GM19239 (cell line): ENCODE results near the gene RNF8.

Source experiments
- DNase-seq: peaks from one replicate; pipeline ENCODE4 v3.0.0; 2011; ENCODE audit warnings: low spot score; ENCODE audit not compliant: insufficient read length
- FAIRE-seq: peaks from 2 replicates; lab custom pipeline; 2011; peaks lifted over from hg19 to GRCh38; lab: Jason Lieb, UNC

Gene RNF8

GRCh38 chr6:37354526-37355384 is 972 bp downstream of the RNF8 start:
- peak; percentile 17 for DNase-seq

DNA sequence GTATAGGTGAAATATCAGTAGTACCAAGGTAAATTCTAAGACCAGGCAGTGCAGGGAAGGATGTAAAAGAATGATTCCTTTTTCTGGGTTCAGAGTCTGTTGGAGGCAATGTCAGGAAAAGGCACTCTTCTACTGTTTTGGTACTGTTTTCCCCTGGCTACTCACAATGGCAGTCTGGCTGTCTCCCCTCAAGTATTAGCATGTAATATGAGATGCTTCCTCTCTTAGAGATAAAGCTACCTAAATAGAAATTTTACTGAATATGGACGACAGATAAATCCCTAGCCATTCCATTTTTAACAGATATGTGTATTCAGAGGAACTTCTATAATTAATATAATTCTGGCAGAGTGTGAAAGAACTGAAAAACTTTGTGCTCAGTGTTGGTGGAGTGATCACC is 3.5 kb downstream of the RNF8 start:
- FAIRE-seq: no peak
- no peak for DNase-seq

More at GRCh38 chr6:37354526-37355384, 972 bp downstream of the RNF8 start:
- peak; percentile 47 for FAIRE-seq

DNA sequence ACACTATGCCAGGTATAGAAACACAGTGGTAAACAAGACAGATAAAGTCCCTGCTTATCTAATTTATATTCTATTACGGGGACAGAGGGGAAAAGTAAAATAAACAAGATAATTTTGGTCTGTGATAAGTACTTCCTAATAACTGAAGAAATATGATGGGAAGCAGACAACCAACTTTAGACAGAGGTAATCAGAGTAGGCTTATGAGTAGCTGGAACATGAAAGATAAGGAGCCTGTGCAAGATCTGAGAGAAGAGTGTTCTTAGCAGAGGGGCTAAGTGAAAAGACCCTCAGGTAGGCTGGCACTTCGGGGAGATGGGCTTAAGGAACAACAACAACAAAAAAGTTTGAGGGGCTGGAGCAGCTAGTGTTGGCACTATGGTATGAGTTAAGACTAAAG is 4.1 kb downstream of the RNF8 start:
- DNase-seq (no peak), FAIRE-seq (no peak)

DNA sequence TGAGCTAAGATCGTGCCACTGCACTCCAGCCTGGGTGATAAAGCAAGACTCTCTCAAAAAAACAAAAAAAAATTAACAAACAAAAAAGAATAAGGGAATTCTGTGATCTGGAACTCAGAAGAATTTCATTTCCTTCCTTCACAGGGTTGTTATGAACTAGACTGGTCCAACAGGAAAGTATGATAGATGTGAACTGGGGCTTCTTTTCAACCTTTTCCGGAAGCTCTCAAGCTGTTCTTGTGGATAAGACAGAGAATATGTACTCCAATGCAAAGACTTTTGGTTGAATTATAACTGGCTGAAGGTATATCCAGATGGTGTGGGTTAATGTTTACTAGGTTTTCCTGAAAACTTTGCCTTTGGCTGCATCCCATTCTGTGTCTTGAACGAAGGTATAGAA is 5.3 kb downstream of the RNF8 start:
- FAIRE-seq: no peak
- no peak for DNase-seq

- DNase-seq (no peak), FAIRE-seq (no peak)
Measured at GRCh38 chr6:37362101-37362828, 8.5 kb downstream of the RNF8 start.

DNA sequence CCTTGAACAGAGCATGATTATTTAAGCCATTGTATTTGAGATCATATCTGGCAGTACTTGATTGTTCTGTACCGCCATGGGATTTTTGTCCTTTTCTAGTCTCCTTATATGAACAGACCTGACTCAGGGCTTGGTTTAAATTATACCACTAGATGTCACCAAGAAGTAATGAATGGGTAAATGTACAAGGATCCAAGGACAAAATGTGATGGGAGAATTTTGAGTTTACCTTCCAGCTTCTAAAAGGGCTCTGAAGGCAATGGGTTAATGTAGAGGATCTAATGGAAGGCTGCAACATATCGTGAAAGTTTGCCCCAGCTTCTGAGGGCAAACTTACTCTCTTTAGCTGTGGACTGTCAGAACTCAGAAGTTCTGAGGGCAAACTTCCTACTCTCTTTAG is 12.0 kb downstream of the RNF8 start:
- DNase-seq: no peak
- FAIRE-seq: no peak

DNA sequence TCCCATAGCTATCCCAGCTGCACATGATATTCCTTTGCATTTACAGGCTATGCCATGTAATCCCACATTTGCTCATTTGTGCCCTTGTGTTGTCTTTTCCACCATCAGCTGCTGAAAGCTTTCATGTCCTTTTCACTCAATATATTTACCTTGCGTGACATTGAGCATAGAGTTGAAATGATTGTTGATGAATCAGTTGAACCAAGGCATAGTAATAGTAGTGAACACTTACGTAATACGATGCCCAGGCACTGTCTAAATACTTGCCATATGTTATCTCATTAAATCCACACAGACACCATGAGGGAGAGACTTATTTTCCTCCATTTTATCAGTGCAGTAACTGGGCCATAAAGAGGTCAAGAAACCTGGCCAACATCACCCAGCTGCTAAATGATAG is 13.1 kb downstream of the RNF8 start:
- FAIRE-seq: peak; percentile 4
- DNase-seq: no peak

GRCh38 chr6:37368961-37369320 is 15.2 kb downstream of the RNF8 start:
- no peak for FAIRE-seq
- no peak for DNase-seq

- FAIRE-seq: peak; percentile 66
- no peak for DNase-seq
Measured at GRCh38 chr6:37369321-37370201, 15.8 kb downstream of the RNF8 start.

GRCh38 chr6:37371154-37372083 is 17.6 kb downstream of the RNF8 start:
- DNase-seq: no peak
- no peak for FAIRE-seq

DNA sequence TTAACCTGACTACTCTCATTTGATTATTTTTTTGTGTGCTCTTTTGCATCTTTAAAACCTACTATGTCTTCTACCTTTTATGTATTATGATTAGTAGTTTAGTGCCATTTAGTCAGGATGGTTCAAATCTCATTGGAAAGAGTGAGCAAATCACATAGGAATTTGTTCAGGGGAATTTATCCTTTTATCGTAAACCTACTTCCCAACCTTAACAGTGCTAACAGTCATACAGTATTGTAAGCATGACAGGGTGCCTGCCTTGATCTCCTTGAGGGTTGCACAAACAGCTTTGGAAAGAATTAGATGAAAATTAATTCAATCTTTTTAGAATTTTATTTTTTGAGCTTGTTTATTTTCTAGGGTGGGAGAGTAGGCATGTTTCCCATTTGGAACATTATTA is 18.3 kb downstream of the RNF8 start:
- FAIRE-seq (no peak), DNase-seq (no peak)

- FAIRE-seq (no peak), DNase-seq (no peak)
Measured at GRCh38 chr6:37373822-37374471, 20.2 kb downstream of the RNF8 start.

DNA sequence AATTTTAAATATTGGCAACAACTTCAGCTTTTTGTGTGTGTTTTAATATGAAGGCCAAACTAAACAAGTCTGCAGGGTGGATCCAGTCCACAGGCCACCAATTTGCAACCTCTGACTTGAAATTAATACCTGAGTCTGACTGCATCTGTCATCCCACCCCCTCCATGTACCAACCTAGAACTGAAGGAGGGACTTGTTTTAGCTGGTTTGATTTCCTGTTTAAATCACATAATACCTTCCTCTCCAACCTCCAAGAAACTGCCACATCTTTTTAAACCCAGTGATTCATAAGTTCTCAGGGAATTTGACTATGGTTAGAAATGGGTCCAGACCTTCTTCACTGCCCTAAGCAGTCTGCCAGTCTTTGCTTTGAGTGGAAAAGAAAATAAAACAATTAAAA is 21.6 kb downstream of the RNF8 start:
- DNase-seq (no peak), FAIRE-seq (no peak)

- no peak for FAIRE-seq
- no peak for DNase-seq
Measured at GRCh38 chr6:37376078-37376743, 22.4 kb downstream of the RNF8 start.

DNA sequence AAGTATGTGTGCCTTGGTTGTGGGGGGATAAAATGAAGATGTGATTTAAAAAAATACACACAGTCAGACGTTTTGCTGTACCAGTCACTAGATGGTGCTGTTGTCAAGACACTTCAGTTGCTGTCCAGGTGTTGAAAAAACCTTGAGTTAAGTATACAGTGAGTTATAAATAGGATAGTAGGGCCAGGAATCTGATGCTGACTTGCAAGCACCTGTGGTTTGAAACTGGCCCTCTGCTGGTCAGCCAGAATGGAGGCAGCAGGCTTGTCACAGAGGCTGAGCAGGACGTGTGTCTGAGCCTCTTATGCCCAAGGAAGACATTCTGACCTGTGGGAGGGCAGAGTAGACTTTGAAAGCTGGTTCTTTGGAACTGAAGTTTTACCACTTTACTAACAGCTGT is 27.8 kb downstream of the RNF8 start:
- peak; percentile 22 for DNase-seq
- FAIRE-seq: peak; percentile 42

DNA sequence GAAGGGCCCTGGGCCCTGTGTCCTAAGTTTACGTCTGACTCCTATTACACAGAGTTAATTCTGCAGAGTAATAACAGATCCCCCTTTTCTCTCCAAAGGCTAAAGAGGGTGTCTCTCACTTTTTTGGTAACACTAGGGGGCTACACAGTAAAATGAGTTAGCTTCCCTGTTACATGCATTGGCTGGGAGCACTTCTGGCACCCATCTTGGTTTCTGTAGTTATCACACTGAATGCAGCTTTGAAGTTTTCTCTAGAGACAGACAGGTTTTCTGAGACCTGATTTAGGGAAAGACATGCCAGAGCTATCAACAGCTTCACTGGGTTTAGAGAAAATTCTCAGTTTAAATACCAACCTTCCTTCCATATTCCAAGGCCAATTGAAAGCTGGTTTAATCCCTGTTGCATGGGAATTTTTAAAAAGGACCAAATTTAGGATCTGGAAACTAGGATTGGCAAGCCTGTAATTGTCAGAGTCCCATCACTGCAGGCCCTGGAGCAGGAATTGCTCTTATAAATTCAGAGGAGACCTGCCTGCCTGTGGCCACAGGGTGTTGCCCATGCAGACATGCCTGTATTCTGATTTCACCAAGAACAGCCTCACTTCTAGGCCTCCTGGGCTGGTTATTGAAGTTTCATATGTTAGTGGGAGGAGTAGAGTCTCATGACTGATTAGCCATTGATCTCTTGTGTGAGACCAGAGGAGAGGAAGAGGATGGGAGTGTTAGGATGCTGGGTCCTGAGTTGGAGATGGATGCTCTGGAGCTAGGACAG is 29.4 kb downstream of the RNF8 start:
- FAIRE-seq: no peak
- no peak for DNase-seq

DNA sequence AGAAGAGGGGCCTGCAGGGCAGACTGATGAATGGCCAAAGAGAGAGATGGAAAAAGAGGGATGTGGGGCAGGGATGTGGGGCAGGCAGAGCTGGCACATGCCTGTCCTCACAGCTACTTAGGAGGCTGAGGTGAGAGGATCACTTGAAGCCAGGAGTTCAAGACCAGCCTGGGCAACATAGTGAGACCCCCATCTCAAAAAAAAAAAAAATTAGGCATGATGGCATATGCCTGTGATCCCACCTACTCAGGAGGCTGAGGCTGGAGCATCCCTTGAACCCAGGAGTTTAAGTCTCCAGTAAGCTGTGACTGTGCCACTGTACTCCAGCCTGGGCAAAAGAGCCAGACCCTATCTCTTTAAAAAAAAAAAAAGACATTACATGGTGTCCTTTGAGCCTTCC is 34.8 kb downstream of the RNF8 start:
- no peak for FAIRE-seq

GRCh38 chr6:37389857-37390256 is 36.1 kb downstream of the RNF8 start:
- no peak for FAIRE-seq
- DNase-seq: no peak

More for the DNA sequence above, 34.8 kb downstream of the RNF8 start:
- DNase-seq: no peak
